ENCODE measurements around the gene GEN1. TPM values are rescaled to one million over a fixed set of nuclear protein-coding genes. Genes with fewer than 3 reads are reported as not detected.

Gene GEN1
- total and polyA plus RNA-seq, 2 of the 4 experiments (the other 2 are of a cell fraction) = 7.9 to 8.3 TPM

GRCh38 chr2:17805166-17805565, 51.2 kb downstream of the GEN1 start:
- no peak for ATAC-seq (ENCODE audit: low read depth)
- Histone ChIP-seq H2AFZ (replicated peaks; ENCODE audit: low read length, poor library complexity) (no peak overlapping the region), H2BK15ac (ENCODE audit: low read depth, low read length) (no peak overlapping the region), H2BK120ac (ENCODE audit: low read depth, low read length) (no peak overlapping the region), H2BK20ac (ENCODE audit: low read depth, low read length) (no peak overlapping the region), H4K8ac (ENCODE audit: low read depth in 2 of 2, low read length in 2 of 2) (no peak overlapping the region), H3K9ac (ENCODE audit: low read depth, low read length) (no peak overlapping the region), H3K9me1 (ENCODE audit: insufficient read depth, low read length) (no peaks in the 10 kb centered on the region), H3K79me1 (ENCODE audit: low read depth in 1 of 2, low read length in 2 of 2) (no peaks in the 10 kb centered on the region), H3K4me1 (ENCODE audit: control insufficient read depth, insufficient read depth, low read length) (no peaks in the 10 kb centered on the region), H4K20me1 (ENCODE audit: insufficient read depth, low read length) (no peaks in the 10 kb centered on the region), H3K23ac (ENCODE audit: low read depth, low read length) (no peak overlapping the region), H3K4me3 (ENCODE audit: insufficient read depth, low read depth, low read length) (no peak overlapping the region), H2AK5ac (ENCODE audit: low read depth, low read length) (no peak overlapping the region), H4K5ac (ENCODE audit: low read depth, low read length) (no peak overlapping the region), H2AK9ac (replicated peaks; ENCODE audit: low read depth, low read length, poor library complexity) (no peak overlapping the region), H3K56ac (ENCODE audit: extremely low read depth, insufficient read depth, low read length) (no peak overlapping the region), H3K27me3 (ENCODE audit: control insufficient read depth, insufficient read depth, low read length) (peaks cover 5% of the 10 kb centered on the region), H3K18ac (ENCODE audit: low read depth, low read length) (no peak overlapping the region), H3K27ac (ENCODE audit: insufficient read depth, low read length) (no peak overlapping the region), H2BK5ac (ENCODE audit: low read depth, low read length, poor library complexity, severe bottlenecking) (no peak overlapping the region), H3K9me3 (ENCODE audit: control insufficient read depth, insufficient read depth, low read length) (no peaks in the 10 kb centered on the region), H3K4ac (ENCODE audit: low read depth, low read length) (no peak overlapping the region), H3K14ac (replicated peaks; ENCODE audit: low read depth, low read length) (no peak overlapping the region), H3K36me3 (ENCODE audit: control insufficient read depth, insufficient read depth, low read length) (no peaks in the 10 kb centered on the region), H3K4me2 (ENCODE audit: low read depth, low read length) (no peak overlapping the region), H4K91ac (ENCODE audit: insufficient read depth, low read depth, low read length) (no peak overlapping the region)
- TF ChIP-seq CEBPB (IDR thresholded peaks at IDR 0.05; ENCODE audit: low read depth, low read length) = no peak
- no peak for TF ChIP-seq MAZ (IDR thresholded peaks at IDR 0.05; ENCODE audit: borderline replicate concordance, low read depth, low read length)
- no peak for TF ChIP-seq MXI1 (IDR thresholded peaks at IDR 0.05; ENCODE audit: borderline replicate concordance, low read depth, low read length)
- TF ChIP-seq RCOR1 (IDR thresholded peaks at IDR 0.05; ENCODE audit: insufficient replicate concordance, low read length) = no peak
- TF ChIP-seq RFX5 (IDR thresholded peaks at IDR 0.05; ENCODE audit: low read depth, low read length) = no peak
- no peak for TF ChIP-seq BHLHE40 (IDR thresholded peaks at IDR 0.05; ENCODE audit: low read depth, low read length)
- TF ChIP-seq CTCF (conservative IDR thresholded peaks at IDR 0.05; ENCODE audit: low read depth, low read length) = no peak
- no peak for TF ChIP-seq FOS (IDR thresholded peaks at IDR 0.05; ENCODE audit: low read depth, low read length)
- TF ChIP-seq POLR2A (IDR thresholded peaks at IDR 0.05; ENCODE audit: low read depth, low read length) = no peak
- TF ChIP-seq SMC3 (IDR thresholded peaks at IDR 0.05; ENCODE audit: low read depth, low read length) = no peak
- TF ChIP-seq MAFK (IDR thresholded peaks at IDR 0.05; ENCODE audit: low read depth, low read length) = no peak
- no peak for TF ChIP-seq NFE2L2 (IDR thresholded peaks at IDR 0.05; ENCODE audit: low read depth, low read length)
- no peak for TF ChIP-seq RAD21 (IDR thresholded peaks at IDR 0.05; ENCODE audit: low read length)
- no peak for TF ChIP-seq USF2 (IDR thresholded peaks at IDR 0.05; ENCODE audit: low read depth, low read length)
- no peak for TF ChIP-seq CHD1 (IDR thresholded peaks at IDR 0.05; ENCODE audit: low read depth, low read length)
- WGBS, 2 experiments (ENCODE audit: extremely low coverage in 2 of 2, insufficient read length in 1 of 2) = no CpG with 5 or more reads among the region's 2 CpGs
- dilution Hi-C loops (cut with HindIII; ENCODE audit: low sequenced_read_pairs, unreplicated experiment) (no loop called here), intact Hi-C loops (cut with micrococcal nuclease) (no loop called here), in situ Hi-C loops (cut with MboI; ENCODE audit: low sequenced_read_pairs) (no loop called here)
- BruUV-seq (replicated peaks) = no TSS peak
- no peak for DNase-seq
- ChIA-PET CTCF (interaction anchor here (0.7 kb wide), 1 partner anchor 12 kb away, joined by 5 read pairs; no protein-coding TSS in a partner anchor), POLR2A (ENCODE audit: unreplicated experiment) (no interaction called here)
